Tibial artery (tissue), 4 donors: ENCODE measurements around the gene SLC9A8.

Source experiments
- DNase-seq, 2 donors: peaks; one replicate each; pipeline ENCODE4 v3.0.0-alpha.2; 2019
- H3K27ac ChIP-seq, 2 donors: fragments of 200-600 bp; sonication (generic) in 1 of 2; 1 replicate in 1 of 2; 2 replicates in 1 of 2; pipeline ENCODE4 v1.5.1; 2018 to 2019; ENCODE audit warnings: mild to moderate bottlenecking in 1 of 2
- H3K27me3 ChIP-seq, 2 donors: fragments of 200-600 bp; sonication (generic) in 1 of 2; one replicate each; pipeline versions ENCODE4 v1.5.1 to v1.6.0; 2016 to 2019
- H3K36me3 ChIP-seq, 3 donors: fragments of 200-600 bp; sonication (generic) in 2 of 3; one replicate each; pipeline ENCODE4 v1.5.1; 2016 to 2019; ENCODE audit warnings: mild to moderate bottlenecking in 2 of 3
- H3K4me1 ChIP-seq, 4 donors: fragments of 200-600 bp; sonication (generic) in 2 of 4; 1 replicate in 3 of 4; 2 replicates in 1 of 4; pipeline ENCODE4 v1.5.1; 2016 to 2019
- H3K4me3 ChIP-seq, 2 donors: fragments of 200-600 bp; sonication (generic) in 1 of 2; 1 replicate in 1 of 2; 2 replicates in 1 of 2; pipeline ENCODE4 v1.5.1; 2018 to 2019; ENCODE audit warnings: mild to moderate bottlenecking in 2 of 2
- H3K9me3 ChIP-seq, 3 donors: fragments of 200-600 bp; sonication (generic) in 1 of 3; one replicate each; pipeline ENCODE4 v1.5.1; 2016 to 2019
- CTCF ChIP-seq, 2 experiments: fragments of 200-600 bp in 1 of 2; fragments of 450-650 bp in 1 of 2; IDR thresholded peaks; one replicate each; pipeline ENCODE4 v1.5.1; 2017 to 2019; ENCODE audit warnings: antibody characterized with exemption in 2 of 2, mild to moderate bottlenecking in 1 of 2, moderate library complexity in 1 of 2
- intact Hi-C: fragments of 100-400 bp; cut with DNase I; formaldehyde crosslinking; loops from one replicate; pipeline ENCODE4 v1.15.0; 2023; ENCODE audit warnings: low total_unique reads

Gene SLC9A8

GRCh38 chr20:49791165-49791564 is 21.5 kb upstream of the SLC9A8 start:
- H3K27ac ChIP-seq: no peak overlapping the region
- intact Hi-C loops: no loop called here
- no peak for DNase-seq
- H3K4me3 ChIP-seq: no peak overlapping the region
- no peaks in the 10 kb centered on the region for H3K27me3 ChIP-seq
- H3K36me3 ChIP-seq: no peaks in the 10 kb centered on the region
- TF ChIP-seq CTCF (IDR thresholded peaks at IDR 0.05): no peak
- no peaks in the 10 kb centered on the region for H3K9me3 ChIP-seq
- H3K4me1 ChIP-seq: no peaks in the 10 kb centered on the region

- no peak for TF ChIP-seq CTCF (IDR thresholded peaks at IDR 0.05)
- no peak overlapping the region for H3K27ac ChIP-seq
Measured at GRCh38 chr20:49792006-49792405, 20.6 kb upstream of the SLC9A8 start.

GRCh38 chr20:49792611-49793010 is 20.0 kb upstream of the SLC9A8 start:
- no peak for TF ChIP-seq CTCF (IDR thresholded peaks at IDR 0.05)
- Histone ChIP-seq H3K9me3 (no peaks in the 10 kb centered on the region), H3K27me3 (no peaks in the 10 kb centered on the region), H3K4me3 (no peak overlapping the region), H3K27ac (no peak overlapping the region), H3K36me3 (no peaks in the 10 kb centered on the region), H3K4me1 (no peaks in the 10 kb centered on the region)
- DNase-seq: no peak
- intact Hi-C loops: no loop called here

More at GRCh38 chr20:49792006-49792405, 20.6 kb upstream of the SLC9A8 start:
- Histone ChIP-seq H3K4me3 (no peak overlapping the region), H3K36me3 (no peaks in the 10 kb centered on the region), H3K4me1 (no peaks in the 10 kb centered on the region), H3K9me3 (no peaks in the 10 kb centered on the region), H3K27me3 (no peaks in the 10 kb centered on the region)
- no peak for DNase-seq
- intact Hi-C loops: no loop called here

- no peak overlapping the region for H3K27ac ChIP-seq
- peak in 1 of 2 donors; percentile 24 for DNase-seq
- no peaks in the 10 kb centered on the region for H3K27me3 ChIP-seq
- TF ChIP-seq CTCF (IDR thresholded peaks at IDR 0.05): no peak
- no peaks in the 10 kb centered on the region for H3K4me1 ChIP-seq
- no peak overlapping the region for H3K4me3 ChIP-seq
- intact Hi-C loops: no loop called here
- no peaks in the 10 kb centered on the region for H3K36me3 ChIP-seq
- no peaks in the 10 kb centered on the region for H3K9me3 ChIP-seq
Measured at GRCh38 chr20:49794336-49795134, 18.1 kb upstream of the SLC9A8 start.

GRCh38 chr20:49795135-49795424 is 17.5 kb upstream of the SLC9A8 start:
- H3K4me3 ChIP-seq: no peak overlapping the region
- no peak for DNase-seq
- no peaks in the 10 kb centered on the region for H3K9me3 ChIP-seq
- no peaks in the 10 kb centered on the region for H3K36me3 ChIP-seq
- no peak for TF ChIP-seq CTCF (IDR thresholded peaks at IDR 0.05)
- H3K27ac ChIP-seq: no peak overlapping the region
- no peaks in the 10 kb centered on the region for H3K27me3 ChIP-seq
- no peaks in the 10 kb centered on the region for H3K4me1 ChIP-seq
- intact Hi-C loops: no loop called here
